H1 (cell line): Measurements from ENCODE around the gene RNGTT. TPM values are rescaled to one million over a fixed set of nuclear protein-coding genes. Genes with fewer than 3 reads are reported as not detected.

Source experiments
- CTCF ChIA-PET: fragments of 300-600 bp; sonication (Branson Sonifier 250); formaldehyde crosslinking; loops from one replicate; lab custom pipeline; 2021; ENCODE audit not compliant: partially characterized antibody; lab: Charles Lee
- POLR2A ChIA-PET: fragments of 300-600 bp; sonication (Branson Sonifier 250); formaldehyde crosslinking; loops from one replicate; lab custom pipeline; 2021; ENCODE audit warnings: inconsistent platforms; ENCODE audit not compliant: partially characterized antibody; lab: Charles Lee
- DNase-seq, 2 experiments: peaks; one replicate each; pipeline versions ENCODE4 v3.0.0 to v3.0.0-alpha.2; 2010 to 2022; ENCODE audit warnings: low spot score in 2 of 2, low read depth in 1 of 2, mixed read lengths in 1 of 2
- FAIRE-seq: peaks from 2 replicates; lab custom pipeline; 2011; peaks lifted over from hg19 to GRCh38; lab: Jason Lieb, UNC
- H2AFZ ChIP-seq: 2 replicates; pipeline ENCODE4 v1.8.1; 2012; ENCODE audit warnings: low read length, inconsistent platforms
- H2AK5ac ChIP-seq: 2 replicates; pipeline ENCODE4 v1.6.1; 2013; ENCODE audit warnings: low read depth, low read length
- H2BK120ac ChIP-seq: replicated peaks from 2 replicates; pipeline ENCODE3; 2013; ENCODE audit warnings: low read depth, low read length, inconsistent platforms
- H2BK12ac ChIP-seq: 2 replicates; pipeline ENCODE4 v1.6.1; 2013; ENCODE audit warnings: low read depth, low read length
- H2BK15ac ChIP-seq: 2 replicates; pipeline ENCODE4 v1.6.1; 2013; ENCODE audit warnings: low read length
- H2BK20ac ChIP-seq: 2 replicates; pipeline ENCODE4 v1.6.1; 2013; ENCODE audit warnings: low read length
- H2BK5ac ChIP-seq: 2 replicates; pipeline ENCODE4 v1.6.1; 2013; ENCODE audit warnings: low read depth, low read length
- H3K14ac ChIP-seq: 2 replicates; pipeline ENCODE4 v1.6.1; 2013; ENCODE audit warnings: inconsistent platforms; ENCODE audit not compliant: insufficient read length
- H3K18ac ChIP-seq: 2 replicates; pipeline ENCODE4 v1.6.1; 2013; ENCODE audit warnings: low read length; ENCODE audit errors: extremely low read depth
- H3K23ac ChIP-seq: 2 replicates; pipeline ENCODE4 v1.6.1; 2013; ENCODE audit warnings: inconsistent platforms; ENCODE audit not compliant: insufficient read length
- H3K23me2 ChIP-seq: 2 replicates; pipeline ENCODE4 v1.6.1; 2013; ENCODE audit warnings: low read depth, low read length
- H3K27ac ChIP-seq: 2 replicates; pipeline ENCODE4 v1.6.1; 2011; ENCODE audit warnings: low read depth, low read length, inconsistent platforms
- H3K27me3 ChIP-seq, 4 experiments: replicated peaks in 1 of 4; 1 replicate in 1 of 4; 2 replicates in 3 of 4; pipeline versions ENCODE4 v1.6.1 to v1.8.1; 2011 to 2013; ENCODE audit warnings: low read length in 3 of 4, mild to moderate bottlenecking in 3 of 4, inconsistent platforms in 2 of 4, mixed read lengths in 2 of 4, moderate library complexity in 1 of 4; ENCODE audit not compliant: control insufficient read depth in 3 of 4, insufficient read depth in 3 of 4; ENCODE audit errors: extremely low read depth in 1 of 4
- H3K36me3 ChIP-seq, 4 experiments: 2 replicates each; pipeline versions ENCODE4 v1.6.1 to v1.8.1; 2011 to 2013; ENCODE audit warnings: mild to moderate bottlenecking in 4 of 4, low read length in 3 of 4, moderate library complexity in 2 of 4, control low read depth in 1 of 4, inconsistent platforms in 1 of 4; ENCODE audit not compliant: insufficient read depth in 4 of 4, control insufficient read depth in 2 of 4
- H3K4ac ChIP-seq: replicated peaks from 2 replicates; pipeline ENCODE3; 2013; ENCODE audit warnings: low read length, low read depth, mixed read lengths, inconsistent platforms; ENCODE audit not compliant: insufficient read length
- H3K4me1 ChIP-seq, 4 experiments: replicated peaks in 1 of 4; 1 replicate in 1 of 4; 2 replicates in 3 of 4; pipeline versions ENCODE4 v1.6.1 to v1.8.1; 2011 to 2013; ENCODE audit warnings: low read length in 3 of 4, inconsistent platforms in 2 of 4, mixed read lengths in 1 of 4; ENCODE audit not compliant: insufficient read depth in 4 of 4, control insufficient read depth in 3 of 4
- H3K4me2 ChIP-seq, 2 experiments: 2 replicates each; pipeline versions ENCODE4 v1.6.1 to v1.8.1; 2011 to 2013; ENCODE audit warnings: low read depth in 2 of 2, low read length in 2 of 2, control low read depth in 1 of 2, inconsistent platforms in 1 of 2, mild to moderate bottlenecking in 1 of 2; ENCODE audit not compliant: insufficient read depth in 1 of 2
- H3K4me3 ChIP-seq, 4 experiments: fragments of 200-600, 300-600 bp in 1 of 4; sonication (generic), shearing (Covaris generic), sonication (Bioruptor Twin) in 1 of 4; 2 replicates each; pipeline versions ENCODE4 v1.5.1 to v1.8.1; 2011 to 2016; ENCODE audit warnings: low read length in 4 of 4, low read depth in 3 of 4, control low read depth in 2 of 4, inconsistent platforms in 2 of 4, mild to moderate bottlenecking in 2 of 4, mixed read lengths in 1 of 4, moderate library complexity in 1 of 4; ENCODE audit not compliant: insufficient read depth in 2 of 4; ENCODE audit errors: extremely low read depth in 1 of 4
- H3K56ac ChIP-seq: replicated peaks from 2 replicates; pipeline ENCODE3; 2013; ENCODE audit warnings: low read depth, mild to moderate bottlenecking, mixed read lengths, low read length, inconsistent platforms; ENCODE audit not compliant: insufficient read length
- H3K79me1 ChIP-seq: 2 replicates; pipeline ENCODE4 v1.6.1; 2013; ENCODE audit warnings: low read depth, low read length, control low read depth
- H3K79me2 ChIP-seq, 2 experiments: 2 replicates each; pipeline versions ENCODE4 v1.6.1 to v1.8.1; 2012 to 2013; ENCODE audit warnings: low read length in 2 of 2, mild to moderate bottlenecking in 2 of 2, inconsistent platforms in 1 of 2; ENCODE audit not compliant: insufficient read depth in 2 of 2, control insufficient read depth in 1 of 2
- H3K9ac ChIP-seq, 4 experiments: replicated peaks in 1 of 4; 1 replicate in 1 of 4; 2 replicates in 3 of 4; pipeline versions ENCODE4 v1.6.1 to v1.8.1; 2011 to 2013; ENCODE audit warnings: low read depth in 3 of 4, low read length in 3 of 4, control low read depth in 2 of 4, mild to moderate bottlenecking in 2 of 4, moderate library complexity in 2 of 4, inconsistent platforms in 1 of 4; ENCODE audit errors: extremely low read depth in 1 of 4
- H3K9me3 ChIP-seq, 2 experiments: 2 replicates each; pipeline versions ENCODE4 v1.6.1 to v1.8.1; 2012 to 2013; ENCODE audit warnings: mild to moderate bottlenecking in 2 of 2, moderate library complexity in 2 of 2, control low read depth in 1 of 2, inconsistent platforms in 1 of 2, low read depth in 1 of 2, low read length in 1 of 2, mixed read lengths in 1 of 2; ENCODE audit not compliant: insufficient read depth in 2 of 2
- H4K20me1 ChIP-seq, 2 experiments: replicated peaks in 1 of 2; 2 replicates each; pipeline versions ENCODE3 to v1.8.1; 2011 to 2013; ENCODE audit warnings: inconsistent platforms in 2 of 2, low read length in 2 of 2, mild to moderate bottlenecking in 1 of 2; ENCODE audit not compliant: insufficient read depth in 2 of 2, control insufficient read depth in 1 of 2
- H4K5ac ChIP-seq: 2 replicates; pipeline ENCODE4 v1.6.1; 2013; ENCODE audit warnings: low read length, low read depth, mixed read lengths, inconsistent platforms; ENCODE audit not compliant: insufficient read length
- H4K8ac ChIP-seq: 2 replicates; pipeline ENCODE4 v1.8.0; 2013; ENCODE audit warnings: mild to moderate bottlenecking, moderate library complexity, low read length, inconsistent platforms; ENCODE audit not compliant: insufficient read depth; ENCODE audit errors: extremely low read depth
- H4K91ac ChIP-seq: replicated peaks from 2 replicates; pipeline ENCODE3; 2013; ENCODE audit warnings: low read length, mixed read lengths, inconsistent platforms; ENCODE audit not compliant: insufficient read length
- CBX8 ChIP-seq: fragments of 300-800, 300-1000 bp; sonication (generic); IDR thresholded peaks from 2 replicates; pipeline ENCODE4 v1.7.1; 2016; ENCODE audit warnings: low read depth, low read length, borderline replicate concordance
- JUND ChIP-seq: IDR thresholded peaks from 2 replicates; pipeline ENCODE4 v1.6.1; 2011; ENCODE audit warnings: mild to moderate bottlenecking, improper control_type of control experiment, low read length
- MAFK ChIP-seq: IDR thresholded peaks from 2 replicates; pipeline ENCODE4 v1.6.1; 2012; ENCODE audit warnings: low read depth, mild to moderate bottlenecking, improper control_type of control experiment, low read length
- WGBS, 2 experiments: shearing (Covaris generic) in 1 of 2; methylation state at CpG; one replicate each; pipeline versions ENCODE4 v1.1.6 to v1.1.7; 2013 to 2015; ENCODE audit warnings: low lambda C conversion rate in 2 of 2, mixed read lengths in 2 of 2, inconsistent platforms in 1 of 2, low coverage in 1 of 2, missing lambda C conversion rate in 1 of 2; ENCODE audit not compliant: insufficient replicate concordance in 2 of 2, insufficient coverage in 1 of 2, insufficient read length in 1 of 2; ENCODE audit errors: extremely low coverage in 1 of 2, missing lambda C conversion rate in 1 of 2; 5-methylcytosine and 5-hydroxymethylcytosine counted together
- polyA plus RNA-seq, 7 experiments: library from polyadenylated mRNA; depleted of rRNA in 3 of 7; stranded (reverse) in 5 of 7; unstranded in 2 of 7; fragments of >200 nt in 5 of 7; fragments of 200-250 nt in 2 of 7; gene quantifications; 1 replicate in 5 of 7; 2 replicates in 1 of 7; 4 replicates in 1 of 7; pipeline versions ENCODE4 v1.2.1 to v1.2.3, GENCODE V29; 2011 to 2013; ENCODE audit warnings: missing spikeins in 2 of 7, mixed read lengths in 2 of 7
- total RNA-seq: library from RNA; stranded (reverse); fragmentation: NEBNext Ultra II Directional; extraction: Animal tissue kit (Norgen Biotek cat#: 25700); gene quantifications from 2 replicates; pipeline ENCODE4 v1.2.1, GENCODE V29; 2021

RNGTT gene
- total and polyA plus RNA-seq, 2 of the 8 experiments (the other 6 are each of a cell fraction or from before 2014, with no cell fraction given): 3.6 to 21.2 TPM

DNA sequence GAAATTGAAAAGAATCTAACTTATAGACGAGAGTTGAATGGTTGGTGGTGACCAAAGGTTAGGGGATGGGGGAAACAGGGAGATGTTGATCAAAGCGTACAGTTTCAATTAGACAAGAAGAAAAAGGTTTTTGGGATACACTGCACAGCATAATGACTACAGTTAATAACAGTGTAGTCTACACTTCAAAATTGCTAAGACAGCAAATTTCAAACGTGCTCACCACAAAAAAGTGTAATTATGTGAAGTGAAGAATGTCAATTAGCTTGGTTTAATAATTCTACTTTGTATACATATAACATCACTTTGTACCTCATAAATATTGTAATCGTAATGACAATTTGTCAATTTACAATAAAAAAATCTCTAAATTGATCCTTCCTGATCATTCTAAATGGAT lies 267.5 kb downstream of the RNGTT start:
- no peak overlapping the region for H3K56ac ChIP-seq
- no peaks in the 10 kb centered on the region for H3K9me3 ChIP-seq
- H2BK12ac ChIP-seq: no peak overlapping the region
- H3K23ac ChIP-seq: no peak overlapping the region
- H4K20me1 ChIP-seq: no peaks in the 10 kb centered on the region
- H3K4me3 ChIP-seq: no peak overlapping the region
- H3K14ac ChIP-seq: no peak overlapping the region
- no peak overlapping the region for H3K4me2 ChIP-seq
- H3K27me3 ChIP-seq: no peaks in the 10 kb centered on the region
- H2BK120ac ChIP-seq: no peak overlapping the region
- H4K8ac ChIP-seq: no peak overlapping the region
- no peak for TF ChIP-seq JUND
- TF ChIP-seq CBX8: no peak
- TF ChIP-seq MAFK: peak; percentile 24; the same call in 1 of the 2 replicates
- DNase-seq: no peak
- H3K9ac ChIP-seq: no peak overlapping the region
- H2AFZ ChIP-seq: no peak overlapping the region
- no peak overlapping the region for H2BK5ac ChIP-seq
- no peaks in the 10 kb centered on the region for H3K79me1 ChIP-seq
- no peak overlapping the region for H2BK20ac ChIP-seq
- ChIA-PET CTCF (no interaction called here), POLR2A (no interaction called here)
- H4K5ac ChIP-seq: no peak overlapping the region
- H3K36me3 ChIP-seq: no peaks in the 10 kb centered on the region
- H2AK5ac ChIP-seq: no peak overlapping the region
- H3K79me2 ChIP-seq: no peaks in the 10 kb centered on the region
- no peak overlapping the region for H3K18ac ChIP-seq
- no peak overlapping the region for H3K4ac ChIP-seq
- H4K91ac ChIP-seq: no peak overlapping the region
- FAIRE-seq: no peak
- WGBS, 2 experiments: 90% methylated on average over 4 of the region's 4 CpGs; no CpG with 5 or more reads in 1 of the 2 experiments
- H3K23me2 ChIP-seq: no peaks in the 10 kb centered on the region
- H3K4me1 ChIP-seq: no peaks in the 10 kb centered on the region
- no peak overlapping the region for H3K27ac ChIP-seq
- no peak overlapping the region for H2BK15ac ChIP-seq
